Prostate gland (tissue), 2 donors: ENCODE results near the gene ZNF19. TPM values are rescaled to one million over a fixed set of nuclear protein-coding genes. Genes with fewer than 3 reads are reported as not detected.

ENCODE experiments used
- DNase-seq: peaks from one replicate; pipeline ENCODE4 v3.0.0-alpha.2; 2019; ENCODE audit warnings: low spot score
- H3K27ac ChIP-seq, 2 donors: fragments of 200-600 bp; sonication (generic); 2 replicates each; pipeline ENCODE4 v1.5.1; 2017 to 2019
- H3K27me3 ChIP-seq: fragments of 200-600 bp; sonication (generic); replicated peaks from 2 replicates; pipeline ENCODE4 v1.5.1; 2019; ENCODE audit not compliant: insufficient read depth
- H3K36me3 ChIP-seq, 2 donors: fragments of 200-600 bp; sonication (generic); 1 replicate in 1 of 2; 2 replicates in 1 of 2; pipeline versions ENCODE4 v1.5.1 to v1.8.1; 2017 to 2019
- H3K4me1 ChIP-seq: fragments of 200-600 bp; sonication (generic); replicated peaks from 2 replicates; pipeline ENCODE4 v1.5.1; 2019
- H3K4me3 ChIP-seq, 2 donors: fragments of 200-600 bp; sonication (generic); 2 replicates each; pipeline ENCODE4 v1.5.1; 2017 to 2019
- H3K9me3 ChIP-seq: fragments of 200-600 bp; sonication (generic); 2 replicates; pipeline ENCODE4 v1.5.1; 2017
- POLR2A ChIP-seq: fragments of 450-650 bp; IDR thresholded peaks from one replicate; pipeline ENCODE4 v1.6.1; 2016; ENCODE audit warnings: antibody characterized with exemption, mild to moderate bottlenecking
- POLR2AphosphoS5 ChIP-seq: sonication (generic); formaldehyde crosslinking; IDR thresholded peaks from one replicate; pipeline ENCODE4 v1.6.1; 2017; ENCODE audit warnings: antibody characterized with exemption
- WGBS: methylation state at CpG from one replicate; pipeline ENCODE4 v1.1.5; 2018; 5-methylcytosine and 5-hydroxymethylcytosine counted together
- intact Hi-C: fragments of 100-400 bp; cut with DNase I; formaldehyde crosslinking; loops from one replicate; pipeline ENCODE4 v1.14.2; 2022
- total RNA-seq, 2 donors: library from RNA; depleted of rRNA; stranded (reverse); fragments of >200 nt; gene quantifications; one replicate each; pipeline ENCODE4 v1.1.0, GENCODE V29; 2016
- TF ChIP-seq, protein P1 (sequence below), 4 experiments: fragments of 200-600 bp in 2 of 4; fragments of 450-650 bp in 2 of 4; sonication (generic) in 2 of 4; IDR thresholded peaks; 1 replicate in 3 of 4; 2 replicates in 1 of 4; pipeline ENCODE4 v1.5.1; 2016 to 2019; ENCODE audit warnings: antibody characterized with exemption in 4 of 4, mild to moderate bottlenecking in 2 of 4, moderate library complexity in 2 of 4

ZNF19 gene
- total RNA-seq, 2 donors from 2014 or later = 5.3 to 11.5 TPM

DNA sequence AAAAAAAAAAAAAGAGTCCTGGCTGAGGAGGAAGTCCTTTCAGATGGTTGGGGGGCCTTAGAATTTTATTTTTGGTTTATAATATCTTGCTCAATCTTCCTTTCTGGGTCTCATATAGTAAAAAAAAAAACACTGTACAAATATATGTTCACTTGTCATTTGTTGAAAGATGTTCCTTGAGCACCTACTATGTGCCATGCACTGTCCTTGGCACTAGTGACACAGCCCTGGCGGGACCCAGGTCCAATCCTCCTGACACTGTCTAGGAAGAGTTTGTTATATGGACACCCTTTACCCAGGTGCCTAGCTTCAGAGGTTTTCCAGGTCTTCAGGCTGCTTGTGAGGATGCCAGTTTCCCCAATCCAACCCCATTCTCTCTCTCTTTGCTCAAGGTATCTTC, 39.1 kb upstream of the ZNF19 start:
- intact Hi-C loops = no loop called here
- 96% methylated on average over 1 of the region's 1 CpG for WGBS
- TF ChIP-seq POLR2AphosphoS5 (no peak), POLR2A (no peak)
- TF ChIP-seq, protein P1, sequence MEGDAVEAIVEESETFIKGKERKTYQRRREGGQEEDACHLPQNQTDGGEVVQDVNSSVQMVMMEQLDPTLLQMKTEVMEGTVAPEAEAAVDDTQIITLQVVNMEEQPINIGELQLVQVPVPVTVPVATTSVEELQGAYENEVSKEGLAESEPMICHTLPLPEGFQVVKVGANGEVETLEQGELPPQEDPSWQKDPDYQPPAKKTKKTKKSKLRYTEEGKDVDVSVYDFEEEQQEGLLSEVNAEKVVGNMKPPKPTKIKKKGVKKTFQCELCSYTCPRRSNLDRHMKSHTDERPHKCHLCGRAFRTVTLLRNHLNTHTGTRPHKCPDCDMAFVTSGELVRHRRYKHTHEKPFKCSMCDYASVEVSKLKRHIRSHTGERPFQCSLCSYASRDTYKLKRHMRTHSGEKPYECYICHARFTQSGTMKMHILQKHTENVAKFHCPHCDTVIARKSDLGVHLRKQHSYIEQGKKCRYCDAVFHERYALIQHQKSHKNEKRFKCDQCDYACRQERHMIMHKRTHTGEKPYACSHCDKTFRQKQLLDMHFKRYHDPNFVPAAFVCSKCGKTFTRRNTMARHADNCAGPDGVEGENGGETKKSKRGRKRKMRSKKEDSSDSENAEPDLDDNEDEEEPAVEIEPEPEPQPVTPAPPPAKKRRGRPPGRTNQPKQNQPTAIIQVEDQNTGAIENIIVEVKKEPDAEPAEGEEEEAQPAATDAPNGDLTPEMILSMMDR (IDR thresholded peaks at IDR 0.05) = no peak

DNA sequence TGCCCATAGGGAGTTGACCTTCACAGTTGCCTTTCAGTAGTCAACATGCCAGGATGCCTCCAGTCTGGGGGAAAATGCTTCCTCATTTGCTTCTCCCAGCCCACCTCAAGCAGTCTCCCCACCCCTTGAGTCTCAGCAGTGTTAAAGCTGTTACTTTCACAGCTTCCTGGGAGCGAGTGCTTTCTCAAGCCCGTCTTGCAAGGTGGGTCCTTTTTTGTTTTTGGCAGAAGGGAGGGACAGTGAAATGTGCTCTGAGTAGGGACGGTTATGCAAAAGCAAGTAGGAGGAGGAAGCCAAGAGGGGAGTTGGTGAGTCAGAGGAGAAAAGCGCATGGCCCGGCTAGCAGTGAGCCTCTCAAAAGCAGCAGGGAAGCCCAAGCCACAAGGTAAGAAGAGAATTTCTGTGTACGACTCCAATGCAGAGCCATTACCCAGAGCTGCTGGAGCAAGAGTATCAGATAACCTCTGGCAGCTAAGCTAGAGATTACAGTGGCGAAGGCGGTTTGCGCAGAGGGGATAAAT, 37.0 kb upstream of the ZNF19 start, which contains the start of gene CHST4:
Gene CHST4 (plus strand): TSS at position 316 of the 521 bp plus-strand sequence. CDS start 10,252 bp downstream, outside the sequence.
- peak; percentile 20 for DNase-seq
- Histone ChIP-seq H3K4me1 (no peaks in the 10 kb centered on the region), H3K9me3 (no peaks in the 10 kb centered on the region), H3K36me3 (no peaks in the 10 kb centered on the region), H3K27me3 (no peaks in the 10 kb centered on the region), H3K27ac (no peak within 1 kb of the TSS), H3K4me3 (no peak within 1 kb of the TSS)
- 6% methylated on average over 9 of the region's 9 CpGs for WGBS
- TF ChIP-seq POLR2AphosphoS5 (peak; percentile 10), POLR2A (no peak)
- TF ChIP-seq, protein P1 (IDR thresholded peaks at IDR 0.05) = no peak
- intact Hi-C loops = no loop called here

More for the DNA sequence above, 39.1 kb upstream of the ZNF19 start:
- H3K4me1 ChIP-seq = no peaks in the 10 kb centered on the region
- no peak overlapping the region for H3K4me3 ChIP-seq
- H3K9me3 ChIP-seq = no peaks in the 10 kb centered on the region
- no peak for DNase-seq
- H3K27ac ChIP-seq = no peak overlapping the region
- no peaks in the 10 kb centered on the region for H3K27me3 ChIP-seq
- no peaks in the 10 kb centered on the region for H3K36me3 ChIP-seq

DNA sequence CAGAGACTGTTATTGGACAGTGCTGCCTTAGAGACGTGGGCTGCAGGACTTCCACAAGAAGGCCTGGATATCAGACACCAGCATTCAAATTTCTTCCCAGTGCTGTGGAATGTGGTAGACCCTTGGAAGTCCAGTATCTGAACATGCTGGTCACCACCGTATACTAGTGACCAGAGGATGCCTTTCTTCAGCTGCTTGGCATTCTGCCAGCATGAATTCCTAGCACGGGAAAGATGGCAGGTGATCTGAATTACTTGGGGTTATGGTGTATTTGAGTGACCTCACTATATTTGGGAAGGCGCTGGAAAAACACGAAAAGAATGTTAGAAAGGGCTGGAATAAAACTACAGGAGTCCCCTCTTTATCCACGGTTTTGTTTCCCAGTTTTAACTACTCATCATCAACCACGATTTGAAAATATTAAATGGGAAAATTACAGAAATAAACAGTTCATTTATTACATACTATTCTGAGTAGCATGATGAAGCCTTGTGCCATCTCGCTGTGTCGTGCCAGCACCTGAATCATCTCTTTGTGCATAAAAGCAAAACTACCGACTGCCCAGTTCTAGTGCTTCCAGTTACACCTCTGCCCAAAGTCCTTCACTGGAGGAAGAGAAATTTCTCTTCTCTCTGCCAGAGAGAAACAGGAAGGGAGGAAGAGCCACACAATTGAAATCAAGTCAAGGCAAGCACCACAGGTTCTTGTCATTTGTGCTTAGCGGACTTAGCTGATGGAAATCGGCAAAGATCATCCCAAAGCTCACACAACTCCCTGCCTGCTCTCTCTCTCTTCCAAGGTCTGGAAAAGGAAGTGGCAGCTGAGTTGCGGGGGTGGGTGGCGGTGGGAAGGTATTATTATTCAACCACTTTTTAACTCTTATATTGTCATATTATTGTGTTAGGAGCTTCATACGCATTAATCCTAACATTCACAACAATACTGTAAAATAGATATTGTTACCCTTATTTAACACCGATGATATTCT, 35.7 kb upstream of the ZNF19 start:
- 41% methylated on average over 16 of the region's 16 CpGs for WGBS
- H3K4me1 ChIP-seq = no peaks in the 10 kb centered on the region
- intact Hi-C loops = no loop called here
- TF ChIP-seq POLR2AphosphoS5 = no peak
- TF ChIP-seq POLR2A = no peak
- TF ChIP-seq, protein P1 (IDR thresholded peaks at IDR 0.05) = no peak
- H3K27ac ChIP-seq = no peak overlapping the region
- no peak for DNase-seq
- H3K9me3 ChIP-seq = no peaks in the 10 kb centered on the region
- no peaks in the 10 kb centered on the region for H3K36me3 ChIP-seq
- no peak overlapping the region for H3K4me3 ChIP-seq
- H3K27me3 ChIP-seq = no peaks in the 10 kb centered on the region

DNA sequence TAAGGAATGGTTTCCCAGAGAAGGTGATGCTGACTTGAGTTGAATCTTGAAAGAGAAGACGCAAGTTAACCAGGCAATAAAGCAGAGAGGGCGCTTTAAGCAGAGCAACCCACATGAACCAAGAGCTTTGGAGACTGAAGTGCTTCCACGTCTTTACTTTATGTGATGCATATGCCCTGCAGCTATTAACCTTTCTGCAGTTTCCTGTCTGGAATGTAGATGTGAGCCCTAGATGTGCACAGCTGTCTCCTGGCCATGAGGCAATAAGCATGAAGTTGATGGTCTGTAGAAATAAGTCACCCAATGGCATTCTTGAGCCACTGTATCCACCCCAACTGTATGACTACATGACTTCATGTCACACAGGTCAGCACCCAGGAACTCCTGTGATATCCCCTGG, 31.4 kb upstream of the ZNF19 start:
- H3K4me1 ChIP-seq = no peaks in the 10 kb centered on the region
- no peak for TF ChIP-seq POLR2AphosphoS5
- TF ChIP-seq, protein P1 (IDR thresholded peaks at IDR 0.05) = no peak
- TF ChIP-seq POLR2A = no peak
- H3K36me3 ChIP-seq = no peaks in the 10 kb centered on the region
- no peaks in the 10 kb centered on the region for H3K9me3 ChIP-seq
- intact Hi-C loops = no loop called here
- H3K27me3 ChIP-seq = no peaks in the 10 kb centered on the region
- H3K27ac ChIP-seq = no peak overlapping the region
- 67% methylated on average over 3 of the region's 3 CpGs for WGBS
- H3K4me3 ChIP-seq = no peak overlapping the region
- no peak for DNase-seq
